SK-N-SH (cell line): ENCODE data around the gene HTR2C. TPM values are rescaled to one million over a fixed set of nuclear protein-coding genes. Genes with fewer than 3 reads are reported as not detected.

ENCODE experiments used
- CTCF ChIA-PET: fragments of 300-600, 350-600 bp; formaldehyde crosslinking; extraction: SDS; loops from one replicate; lab custom pipeline; 2021; lab: Yijun Ruan, JAX
- POLR2A ChIA-PET: fragments of 350-600 bp; sonication (Branson Sonifier 250); formaldehyde crosslinking; extraction: SDS; loops from one replicate; lab custom pipeline; 2020; ENCODE audit warnings: antibody characterized with exemption, inconsistent platforms; lab: Yijun Ruan, JAX
- DNase-seq: peaks from one replicate; pipeline ENCODE4 v3.0.0; 2012
- H2AFZ ChIP-seq: fragments of 200-600 bp; sonication (generic); 2 replicates; pipeline ENCODE4 v1.8.1; 2016; ENCODE audit warnings: antibody characterized with exemption, mild to moderate bottlenecking, low read depth
- H3F3A ChIP-seq: fragments of 200-600 bp; sonication (generic); replicated peaks from 2 replicates; pipeline ENCODE3; 2016; ENCODE audit warnings: antibody characterized with exemption, mild to moderate bottlenecking; ENCODE audit not compliant: insufficient read depth
- H3K27ac ChIP-seq, 2 experiments: fragments of 200-500 bp in 1 of 2; fragments of 200-600 bp in 1 of 2; sonication (Bioruptor generic) in 1 of 2; sonication (generic), shearing (Covaris generic) in 1 of 2; 2 replicates each; pipeline versions ENCODE4 v1.5.1 to v1.6.1; 2014 to 2016; ENCODE audit warnings: low read depth in 2 of 2, inconsistent platforms in 1 of 2, low read length in 1 of 2, mild to moderate bottlenecking in 1 of 2, mixed read lengths in 1 of 2
- H3K27me3 ChIP-seq: fragments of 200-600 bp; sonication (generic), shearing (Covaris generic); 2 replicates; pipeline ENCODE4 v1.6.1; 2016; ENCODE audit warnings: mixed run types; ENCODE audit not compliant: insufficient read depth
- H3K36me3 ChIP-seq, 2 experiments: fragments of 200-500 bp in 1 of 2; fragments of 200-600 bp in 1 of 2; sonication (Bioruptor generic) in 1 of 2; sonication (generic) in 1 of 2; replicated peaks in 1 of 2; 2 replicates each; pipeline versions ENCODE3 to v1.5.1; 2014 to 2016; ENCODE audit warnings: low read length in 1 of 2, mild to moderate bottlenecking in 1 of 2; ENCODE audit not compliant: insufficient read depth in 2 of 2, control insufficient read depth in 1 of 2
- H3K4me1 ChIP-seq, 2 experiments: fragments of 200-500 bp in 1 of 2; fragments of 200-600 bp in 1 of 2; sonication (Bioruptor generic) in 1 of 2; sonication (generic), shearing (Covaris generic) in 1 of 2; 2 replicates each; pipeline versions ENCODE4 v1.5.1 to v1.6.1; 2014 to 2016; ENCODE audit warnings: low read depth in 1 of 2, low read length in 1 of 2, mixed run types in 1 of 2; ENCODE audit not compliant: insufficient read depth in 2 of 2, control insufficient read depth in 1 of 2
- H3K4me2 ChIP-seq: fragments of 200-600 bp; sonication (generic), shearing (Covaris generic); 2 replicates; pipeline ENCODE4 v1.6.1; 2017; ENCODE audit warnings: mixed run types
- H3K4me3 ChIP-seq, 2 experiments: fragments of 200-500 bp in 1 of 2; fragments of 200-600 bp in 1 of 2; sonication (Bioruptor generic) in 1 of 2; sonication (generic), shearing (Covaris generic) in 1 of 2; 2 replicates each; pipeline versions ENCODE4 v1.5.1 to v1.8.1; 2014 to 2016; ENCODE audit warnings: low read depth in 2 of 2, inconsistent platforms in 1 of 2, low read length in 1 of 2, mild to moderate bottlenecking in 1 of 2, mixed read lengths in 1 of 2, moderate library complexity in 1 of 2
- H3K79me2 ChIP-seq: fragments of 200-600 bp; sonication (generic); 2 replicates; pipeline ENCODE4 v1.8.1; 2017; ENCODE audit warnings: mild to moderate bottlenecking; ENCODE audit not compliant: insufficient read depth
- H3K9ac ChIP-seq: fragments of 200-600 bp; sonication (generic); 2 replicates; pipeline ENCODE4 v1.6.1; 2017; ENCODE audit warnings: mixed run types
- H3K9me2 ChIP-seq: fragments of 200-600 bp; sonication (generic); 2 replicates; pipeline ENCODE4 v1.6.1; 2017; ENCODE audit warnings: mixed run types
- H3K9me3 ChIP-seq: fragments of 200-600 bp; sonication (generic); 2 replicates; pipeline ENCODE4 v1.6.1; 2017; ENCODE audit warnings: mixed run types, mild to moderate bottlenecking, moderate library complexity
- H4K20me1 ChIP-seq: fragments of 200-600 bp; sonication (generic); 2 replicates; pipeline ENCODE4 v1.6.1; 2017; ENCODE audit warnings: mild to moderate bottlenecking, mixed run types; ENCODE audit not compliant: insufficient read depth
- CHD2 ChIP-seq: fragments of 150-350 bp; IDR thresholded peaks from 2 replicates; pipeline ENCODE4 v1.6.1; 2018; ENCODE audit warnings: low read length; ENCODE audit not compliant: partially characterized antibody
- EP300 ChIP-seq, 2 experiments: IDR thresholded peaks; 2 replicates each; pipeline versions ENCODE4 v1.4.0 to v1.6.1; 2012; ENCODE audit warnings: borderline replicate concordance in 1 of 2, low read depth in 1 of 2, low read length in 1 of 2
- FOSL2 ChIP-seq: IDR thresholded peaks from 2 replicates; pipeline ENCODE4 v1.4.0; 2012; ENCODE audit warnings: low read depth, mild to moderate bottlenecking, moderate library complexity, borderline replicate concordance
- FOXJ3 ChIP-seq: sonication (generic); formaldehyde crosslinking; IDR thresholded peaks from 2 replicates; pipeline ENCODE4 v1.5.1; 2020; ENCODE audit warnings: mild to moderate bottlenecking, missing genetic modification reagents
- FOXM1 ChIP-seq: IDR thresholded peaks from 2 replicates; pipeline ENCODE4 v1.4.0; 2012; ENCODE audit warnings: low read depth, mild to moderate bottlenecking
- GABPA ChIP-seq: IDR thresholded peaks from 2 replicates; pipeline ENCODE4 v1.4.0; 2012; ENCODE audit warnings: low read depth, mild to moderate bottlenecking
- NFIC ChIP-seq: IDR thresholded peaks from 2 replicates; pipeline ENCODE4 v1.4.0; 2012; ENCODE audit warnings: borderline replicate concordance
- POLR2AphosphoS5 ChIP-seq: IDR thresholded peaks from 2 replicates; pipeline ENCODE4 v1.6.1; 2012; ENCODE audit warnings: low read depth, low read length
- RAD21 ChIP-seq: IDR thresholded peaks from 2 replicates; pipeline ENCODE4 v1.6.1; 2012; ENCODE audit warnings: mild to moderate bottlenecking, low read length
- SMC3 ChIP-seq: IDR thresholded peaks from 2 replicates; pipeline ENCODE4 v1.6.1; 2012; ENCODE audit warnings: low read depth, low read length, improper control_type of control experiment
- TAF1 ChIP-seq: IDR thresholded peaks from 2 replicates; pipeline ENCODE4 v1.6.1; 2012; ENCODE audit warnings: low read depth, mild to moderate bottlenecking, low read length, moderate library complexity, borderline replicate concordance
- TCF12 ChIP-seq: IDR thresholded peaks from 2 replicates; pipeline ENCODE4 v1.4.0; 2012
- TEAD4 ChIP-seq: IDR thresholded peaks from 2 replicates; pipeline ENCODE4 v1.4.0; 2012; ENCODE audit warnings: mild to moderate bottlenecking, borderline replicate concordance; ENCODE audit not compliant: insufficient read depth
- ZBTB33 ChIP-seq: IDR thresholded peaks from 2 replicates; pipeline ENCODE4 v1.4.0; 2012; ENCODE audit warnings: low read depth, borderline replicate concordance
- WGBS: methylation state at CpG from one replicate; pipeline ENCODE4 v1.1.6; 2017; ENCODE audit warnings: low lambda C conversion rate; 5-methylcytosine and 5-hydroxymethylcytosine counted together
- polyA plus RNA-seq, 3 experiments: library from polyadenylated mRNA; depleted of rRNA; stranded (reverse); fragments of >200 nt; gene quantifications; 2 replicates each; pipeline ENCODE4 v1.2.3, GENCODE V29; 2012
- TF ChIP-seq, protein P1 (sequence below): IDR thresholded peaks from 2 replicates; pipeline ENCODE4 v1.4.0; 2012; ENCODE audit warnings: low read depth, borderline replicate concordance

The HTR2C gene
- polyA plus RNA-seq, 1 of the 3 experiments (the other 2 are of a cell fraction), result 0.02 TPM

GRCh38 chrX:114924423-114924822, 340.5 kb downstream of the HTR2C start:
- TF ChIP-seq, protein P1, sequence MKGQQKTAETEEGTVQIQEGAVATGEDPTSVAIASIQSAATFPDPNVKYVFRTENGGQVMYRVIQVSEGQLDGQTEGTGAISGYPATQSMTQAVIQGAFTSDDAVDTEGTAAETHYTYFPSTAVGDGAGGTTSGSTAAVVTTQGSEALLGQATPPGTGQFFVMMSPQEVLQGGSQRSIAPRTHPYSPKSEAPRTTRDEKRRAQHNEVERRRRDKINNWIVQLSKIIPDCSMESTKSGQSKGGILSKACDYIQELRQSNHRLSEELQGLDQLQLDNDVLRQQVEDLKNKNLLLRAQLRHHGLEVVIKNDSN, result no peak
- TF ChIP-seq NFIC (no peak), CHD2 (no peak), GABPA (no peak), ZBTB33 (no peak), FOXJ3 (CRISPR knock-in tag) (no peak), TEAD4 (no peak), FOSL2 (no peak), EP300 (IDR thresholded peaks at IDR 0.05; ENCODE audit: borderline replicate concordance in 1 of 2, low read depth in 1 of 2, low read length in 1 of 2) (no peak), TCF12 (no peak), FOXM1 (no peak), TAF1 (no peak)
- DNase-seq, result no peak
- H3F3A ChIP-seq, result no peaks in the 10 kb centered on the region
- H3K4me1 ChIP-seq, result no peaks in the 10 kb centered on the region; a peak in 1 of 4 replicates
- no peak overlapping the region for H3K9ac ChIP-seq
- H3K4me2 ChIP-seq, result no peak overlapping the region
- H3K9me2 ChIP-seq, result no peaks in the 10 kb centered on the region
- no peaks in the 10 kb centered on the region for H3K36me3 ChIP-seq
- ChIA-PET POLR2A (no interaction called here), CTCF (no interaction called here)
- H4K20me1 ChIP-seq, result no peaks in the 10 kb centered on the region
- 46% methylated on average over 3 of the region's 3 CpGs for whole genome bisulfite sequencing
- H3K4me3 ChIP-seq, result no peak overlapping the region
- no peak overlapping the region for H2AFZ ChIP-seq
- H3K9me3 ChIP-seq, result no peaks in the 10 kb centered on the region
- no peaks in the 10 kb centered on the region for H3K79me2 ChIP-seq
- H3K27ac ChIP-seq, result no peak overlapping the region
- H3K27me3 ChIP-seq, result no peaks in the 10 kb centered on the region; the same call in 1 of the 2 replicates

DNA sequence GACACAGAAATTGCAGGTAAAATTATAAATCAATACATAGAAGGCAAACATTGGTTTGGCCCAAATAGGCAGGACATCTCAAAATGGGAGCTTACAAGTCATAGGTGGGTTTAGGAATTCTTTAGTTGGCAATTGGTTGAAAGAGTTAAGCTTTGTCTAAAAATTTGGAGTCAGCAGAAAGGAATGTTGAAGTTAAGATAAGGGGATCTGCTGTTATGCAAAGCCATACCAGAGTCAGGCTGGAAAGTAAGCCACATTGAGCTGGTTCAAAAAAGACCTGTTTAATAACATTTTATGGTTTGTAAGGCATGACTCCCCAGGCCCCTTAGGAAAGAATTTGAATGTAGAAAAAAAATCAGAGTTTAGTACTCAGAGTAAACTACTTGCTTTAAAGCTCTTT, 341.0 kb downstream of the HTR2C start:
- no peak overlapping the region for H3K4me2 ChIP-seq
- no peak overlapping the region for H3K4me3 ChIP-seq
- H3F3A ChIP-seq, result no peaks in the 10 kb centered on the region
- no peaks in the 10 kb centered on the region; a peak in 1 of 4 replicates for H3K4me1 ChIP-seq
- H3K27me3 ChIP-seq, result no peaks in the 10 kb centered on the region; the same call in 1 of the 2 replicates
- no peaks in the 10 kb centered on the region for H4K20me1 ChIP-seq
- POLR2A ChIA-PET, result no interaction called here
- no peaks in the 10 kb centered on the region for H3K36me3 ChIP-seq
- H3K9me2 ChIP-seq, result no peaks in the 10 kb centered on the region
- no peak for DNase-seq
- H3K27ac ChIP-seq, result no peak overlapping the region
- no peaks in the 10 kb centered on the region for H3K79me2 ChIP-seq
- CTCF ChIA-PET, result no interaction called here
- no peaks in the 10 kb centered on the region for H3K9me3 ChIP-seq
- H2AFZ ChIP-seq, result no peak overlapping the region
- H3K9ac ChIP-seq, result no peak overlapping the region
- TF ChIP-seq POLR2AphosphoS5 (no peak), SMC3 (no peak), RAD21 (no peak)
